ENCODE measurements around the gene LDLRAD2. TPM values are rescaled to one million over a fixed set of nuclear protein-coding genes. Genes with fewer than 3 reads are reported as not detected.

LDLRAD2 gene
- polyA plus RNA-seq, 1 donor from 2014 or later = 0.69 TPM

DNA sequence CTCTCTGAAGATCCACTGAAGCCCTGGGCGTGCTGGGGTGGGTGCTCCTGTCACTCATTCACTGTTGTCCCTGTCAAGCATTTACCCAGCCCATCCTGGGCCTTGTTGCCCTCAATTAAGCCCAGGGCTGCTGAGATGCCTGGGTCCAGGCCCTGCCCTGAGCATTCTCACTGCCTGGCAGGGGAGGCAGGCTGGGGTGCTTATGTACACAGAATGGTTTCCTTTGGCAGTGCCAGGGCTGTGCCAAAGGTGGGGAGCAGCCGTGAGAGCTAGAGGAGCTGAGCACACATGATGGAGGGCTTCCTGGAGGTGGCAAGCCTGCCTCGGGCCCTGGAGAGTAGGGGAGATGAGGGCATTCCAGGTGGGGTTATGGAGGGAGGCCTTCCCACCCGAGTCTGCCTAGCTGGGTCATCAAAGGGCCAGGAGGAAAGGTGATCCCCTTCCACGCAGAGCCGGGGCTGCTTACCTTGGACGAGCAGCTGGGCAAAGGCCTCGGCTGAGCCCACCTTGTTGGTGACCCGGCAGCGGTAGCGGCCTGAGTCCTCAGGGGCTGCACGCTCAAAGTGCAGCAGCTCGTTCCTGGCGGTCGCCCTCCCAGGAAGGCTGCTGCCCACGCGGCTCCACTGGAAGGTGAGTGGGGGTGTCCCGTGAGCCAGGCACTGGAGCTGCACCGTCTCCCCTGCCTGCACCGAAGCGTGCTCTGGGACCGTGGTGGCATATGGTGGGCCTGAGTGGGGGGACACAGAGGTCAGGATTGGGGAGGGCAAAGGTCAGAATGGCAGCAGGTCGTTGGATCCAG lies 26.5 kb downstream of the LDLRAD2 start:
- Mint-ChIP-seq H3K27ac (peak overlapping the region in 1 of 3 donors; percentile 71), H3K4me3 (no peak overlapping the region), H3K27me3 (no peaks in the 10 kb centered on the region), H3K36me3 (peaks cover 8% of the 10 kb centered on the region), H3K9me3 (peaks cover 2 to 15% (median 7%) of the 10 kb centered on the region in 3 donors), H3K4me1 (no peaks in the 10 kb centered on the region)

DNA sequence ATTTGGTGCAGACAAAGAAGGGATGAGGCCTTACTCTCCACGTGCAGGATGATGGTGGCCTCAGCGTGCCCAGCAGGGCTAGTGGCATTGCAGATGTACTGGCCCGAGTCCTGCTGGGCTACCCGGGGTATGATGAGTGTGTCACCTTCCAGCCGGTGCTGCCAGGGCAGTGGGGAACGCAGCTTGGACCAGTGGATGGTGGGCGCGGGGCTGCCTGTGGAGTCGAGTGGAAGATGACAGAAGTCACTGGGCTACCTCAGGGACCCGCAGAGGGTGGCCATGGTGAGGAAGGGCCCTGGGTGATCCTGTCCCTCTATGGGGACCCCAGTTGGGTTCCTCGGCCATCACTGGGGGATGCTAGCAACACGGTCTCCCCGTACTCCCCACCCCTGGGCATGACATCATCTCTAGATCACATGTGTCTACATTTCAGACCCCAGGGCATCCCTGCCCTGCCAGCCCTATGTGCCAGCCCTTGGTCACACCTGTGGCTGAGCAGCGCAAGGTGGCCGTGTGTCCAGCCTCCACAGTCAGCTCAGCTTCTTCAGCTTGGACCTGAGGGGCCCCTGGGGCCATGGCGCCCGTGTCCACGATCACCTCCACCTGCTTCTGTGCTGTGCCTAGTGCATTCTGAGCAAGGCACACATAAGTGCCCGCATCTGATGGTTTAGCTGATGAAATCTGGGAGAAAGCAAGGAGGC lies 27.4 kb downstream of the LDLRAD2 start:
- H3K9me3 Mint-ChIP-seq = peaks cover 0 to 7% (median 5%) of the 10 kb centered on the region in 3 donors
- H3K27ac Mint-ChIP-seq = no peak overlapping the region
- H3K4me3 Mint-ChIP-seq = no peak overlapping the region
- H3K27me3 Mint-ChIP-seq = no peaks in the 10 kb centered on the region
- peaks cover 8% of the 10 kb centered on the region for H3K36me3 Mint-ChIP-seq
- no peaks in the 10 kb centered on the region for H3K4me1 Mint-ChIP-seq

- H3K9me3 Mint-ChIP-seq = no peaks in the 10 kb centered on the region
- no peaks in the 10 kb centered on the region for H3K4me1 Mint-ChIP-seq
Measured at GRCh38 chr1:21840981-21841380, 28.9 kb downstream of the LDLRAD2 start.

GRCh38 chr1:21841852-21842466 lies 29.9 kb downstream of the LDLRAD2 start:
- no peaks in the 10 kb centered on the region for H3K27me3 Mint-ChIP-seq
- peaks cover 1% of the 10 kb centered on the region for H3K36me3 Mint-ChIP-seq
- peak overlapping the region in 1 of 3 donors; percentile 27 for H3K27ac Mint-ChIP-seq
- H3K9me3 Mint-ChIP-seq = no peaks in the 10 kb centered on the region
- no peak overlapping the region for H3K4me3 Mint-ChIP-seq
- H3K4me1 Mint-ChIP-seq = no peaks in the 10 kb centered on the region

More at GRCh38 chr1:21840981-21841380, 28.9 kb downstream of the LDLRAD2 start:
- no peaks in the 10 kb centered on the region for H3K27me3 Mint-ChIP-seq
- peaks cover 1% of the 10 kb centered on the region for H3K36me3 Mint-ChIP-seq
- H3K4me3 Mint-ChIP-seq = no peak overlapping the region
- H3K27ac Mint-ChIP-seq = peak overlapping the region in 1 of 3 donors; percentile 67

DNA sequence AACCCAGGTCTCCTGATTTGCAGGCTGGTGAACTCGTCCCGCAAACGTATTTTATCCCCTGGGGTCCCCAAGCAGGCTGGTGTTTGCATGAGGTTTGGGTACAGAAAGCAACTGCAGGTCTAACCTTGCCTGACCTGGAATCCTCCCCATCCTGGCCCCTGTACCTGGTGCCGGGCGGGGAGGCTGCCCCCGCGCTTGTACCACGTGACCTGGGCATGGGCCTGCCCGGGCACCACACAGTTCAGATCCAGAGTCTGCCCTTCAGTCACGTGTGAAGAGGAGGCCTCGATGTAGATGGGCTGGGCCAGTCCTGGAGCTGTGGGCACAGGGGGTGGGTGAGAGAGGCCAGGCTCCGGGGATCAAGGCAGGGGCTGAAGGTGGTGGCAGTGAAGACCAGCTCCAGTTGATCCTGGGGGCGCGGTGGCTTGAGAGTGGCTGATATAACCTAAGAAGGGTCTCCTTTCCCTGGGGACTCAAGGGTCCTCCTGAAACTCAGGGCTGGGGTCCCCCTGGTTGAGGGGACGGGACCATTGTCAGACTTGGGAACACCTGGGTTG lies 30.6 kb downstream of the LDLRAD2 start:
- Mint-ChIP-seq H3K27me3 (no peaks in the 10 kb centered on the region), H3K9me3 (no peaks in the 10 kb centered on the region), H3K36me3 (peaks cover 1% of the 10 kb centered on the region), H3K27ac (no peak overlapping the region), H3K4me1 (peaks cover 0 to 1% (median 0%) of the 10 kb centered on the region in 3 donors), H3K4me3 (no peak overlapping the region)

- H3K27ac Mint-ChIP-seq = no peak overlapping the region
- H3K9me3 Mint-ChIP-seq = no peaks in the 10 kb centered on the region
- no peaks in the 10 kb centered on the region for H3K27me3 Mint-ChIP-seq
- no peak overlapping the region for H3K4me3 Mint-ChIP-seq
- peaks cover 0 to 1% (median 0%) of the 10 kb centered on the region in 3 donors for H3K4me1 Mint-ChIP-seq
- H3K36me3 Mint-ChIP-seq = peaks cover 1% of the 10 kb centered on the region
Measured at GRCh38 chr1:21843208-21843607, 31.1 kb downstream of the LDLRAD2 start.

GRCh38 chr1:21843996-21844395 lies 31.9 kb downstream of the LDLRAD2 start:
- Mint-ChIP-seq H3K9me3 (no peaks in the 10 kb centered on the region), H3K4me1 (peaks cover 0 to 1% (median 0%) of the 10 kb centered on the region in 3 donors), H3K4me3 (no peak overlapping the region), H3K36me3 (no peaks in the 10 kb centered on the region), H3K27me3 (no peaks in the 10 kb centered on the region), H3K27ac (no peak overlapping the region)

GRCh38 chr1:21845646-21846641 lies 33.9 kb downstream of the LDLRAD2 start:
- Mint-ChIP-seq H3K9me3 (no peaks in the 10 kb centered on the region), H3K4me3 (no peak overlapping the region), H3K4me1 (peaks cover 0 to 1% (median 0%) of the 10 kb centered on the region in 3 donors), H3K27me3 (no peaks in the 10 kb centered on the region), H3K36me3 (no peaks in the 10 kb centered on the region), H3K27ac (no peak overlapping the region)

GRCh38 chr1:21847223-21848205 lies 35.4 kb downstream of the LDLRAD2 start:
- H3K4me1 Mint-ChIP-seq = peaks cover 0 to 7% (median 4%) of the 10 kb centered on the region in 3 donors
- H3K27ac Mint-ChIP-seq = peak overlapping the region in 1 of 3 donors; percentile 54
- H3K36me3 Mint-ChIP-seq = no peaks in the 10 kb centered on the region
- no peaks in the 10 kb centered on the region for H3K27me3 Mint-ChIP-seq
- H3K9me3 Mint-ChIP-seq = no peaks in the 10 kb centered on the region
- H3K4me3 Mint-ChIP-seq = no peak overlapping the region

DNA sequence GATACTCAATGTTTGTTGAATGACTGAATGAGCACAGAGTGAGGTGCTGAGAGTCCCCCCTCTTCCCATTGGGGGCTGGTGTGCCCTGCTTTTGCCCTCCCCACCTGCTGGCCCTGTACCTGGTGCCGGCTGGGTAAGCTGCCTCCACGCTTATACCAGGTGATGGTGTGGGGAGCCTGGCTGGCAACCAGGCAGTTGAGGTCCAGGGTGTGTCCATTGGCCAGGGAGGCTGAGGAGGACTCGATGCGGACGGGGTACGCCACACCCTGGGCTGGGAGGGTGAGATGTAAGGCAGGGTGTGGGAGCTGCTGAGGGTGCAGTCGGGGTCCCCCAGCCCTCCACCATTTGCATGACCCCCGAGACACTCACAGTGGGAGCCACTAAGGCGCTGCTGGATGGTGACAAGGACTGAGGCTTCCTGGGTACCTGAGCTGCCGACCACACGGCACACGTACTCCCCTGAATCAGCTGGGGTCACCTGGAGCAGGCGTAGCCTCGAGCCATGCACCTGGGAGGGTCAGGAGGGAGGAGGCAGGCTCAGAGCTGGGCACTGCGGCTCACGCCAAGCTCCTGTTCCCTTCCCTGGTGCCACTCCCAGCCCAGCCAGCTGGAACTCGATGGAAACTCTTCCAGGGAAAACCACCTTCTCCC lies 36.6 kb downstream of the LDLRAD2 start:
- peak overlapping the region in 1 of 4 donors; percentile 79 for H3K4me3 Mint-ChIP-seq
- H3K4me1 Mint-ChIP-seq = peaks cover 0 to 7% (median 4%) of the 10 kb centered on the region in 3 donors
- H3K27ac Mint-ChIP-seq = no peak overlapping the region
- H3K36me3 Mint-ChIP-seq = no peaks in the 10 kb centered on the region
- H3K9me3 Mint-ChIP-seq = no peaks in the 10 kb centered on the region
- H3K27me3 Mint-ChIP-seq = no peaks in the 10 kb centered on the region

DNA sequence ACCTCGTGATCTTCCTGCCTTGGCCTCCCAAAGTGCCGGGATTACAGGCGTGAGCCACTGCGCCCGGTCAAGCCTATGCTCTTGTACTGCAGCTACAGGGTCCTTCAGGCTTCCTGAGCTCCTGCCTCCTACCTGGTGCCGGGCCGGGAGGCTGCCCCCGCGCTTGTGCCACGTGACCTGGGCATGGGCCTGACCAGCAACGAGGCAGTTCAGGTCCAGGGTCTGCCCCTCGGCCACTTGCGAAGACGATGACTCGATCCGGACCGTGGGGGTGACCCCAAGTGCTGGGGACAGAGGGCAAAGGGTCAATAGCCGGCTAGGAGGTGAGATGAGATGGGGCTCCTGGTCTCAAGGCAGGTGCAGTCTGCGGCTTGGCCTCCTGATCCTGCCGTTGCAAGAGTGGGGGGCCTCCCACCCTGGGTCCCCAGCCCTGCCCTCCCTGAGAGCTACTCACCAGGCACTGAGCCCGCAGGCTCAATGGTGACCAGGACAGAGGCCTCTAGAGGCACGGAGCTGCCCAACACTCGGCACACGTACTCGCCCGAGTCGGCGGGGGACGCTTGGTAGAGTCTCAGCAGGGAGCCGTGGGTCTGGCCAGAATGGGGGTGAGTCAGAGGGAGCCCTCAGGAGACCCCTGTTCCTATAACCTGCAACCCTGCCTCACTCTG lies 38.0 kb downstream of the LDLRAD2 start:
- H3K9me3 Mint-ChIP-seq = no peaks in the 10 kb centered on the region
- no peak overlapping the region for H3K4me3 Mint-ChIP-seq
- H3K4me1 Mint-ChIP-seq = peaks cover 0 to 7% (median 4%) of the 10 kb centered on the region in 3 donors
- H3K27me3 Mint-ChIP-seq = no peaks in the 10 kb centered on the region
- no peak overlapping the region for H3K27ac Mint-ChIP-seq
- no peaks in the 10 kb centered on the region for H3K36me3 Mint-ChIP-seq

- H3K36me3 Mint-ChIP-seq = no peaks in the 10 kb centered on the region
- no peaks in the 10 kb centered on the region for H3K27me3 Mint-ChIP-seq
- peak overlapping the region in 1 of 4 donors; percentile 89 for H3K4me3 Mint-ChIP-seq
- peaks cover 0 to 7% (median 4%) of the 10 kb centered on the region in 3 donors for H3K4me1 Mint-ChIP-seq
- no peaks in the 10 kb centered on the region for H3K9me3 Mint-ChIP-seq
- H3K27ac Mint-ChIP-seq = peak overlapping the region in 2 of 3 donors; percentile 22 to 35
Measured at GRCh38 chr1:21851430-21852250, 39.6 kb downstream of the LDLRAD2 start.
